HG02840 (cell line): ENCODE results near the gene PHF13.
"Not testable (repeated sequence)": the region's sequence is repeated elsewhere in the genome, so short reads cannot be mapped to it uniquely, and the experiment has no call there.

Experiments used
- ATAC-seq: cut with Tn5 transposase; IDR thresholded peaks from one replicate; pipeline ENCODE4 v1.9.1; 2021; ENCODE audit warnings: mild to moderate bottlenecking, moderate library complexity, moderate number of reproducible peaks; ENCODE audit not compliant: unreplicated experiment, low FRiP score

Gene PHF13

DNA sequence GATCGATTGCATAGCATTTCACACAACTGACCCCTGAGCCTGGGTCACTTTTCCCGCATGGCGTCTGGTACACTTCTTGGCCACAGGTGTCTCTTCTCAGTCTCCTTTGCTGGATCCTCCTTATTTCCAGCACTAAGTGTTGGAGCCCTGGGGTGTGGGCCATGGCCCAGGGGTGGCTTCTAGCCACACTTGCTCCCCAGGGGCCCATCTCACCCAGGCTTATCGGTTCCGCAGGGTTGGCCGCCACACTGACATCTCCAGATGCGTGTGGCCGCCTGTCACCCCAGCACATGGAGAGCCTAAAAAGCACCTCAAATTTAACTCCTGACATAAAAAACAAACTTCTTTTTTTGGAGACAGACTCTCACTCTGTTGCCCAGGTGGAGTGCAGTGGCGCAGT lies 13.5 kb downstream of the PHF13 start:
- ATAC-seq, result no peak

DNA sequence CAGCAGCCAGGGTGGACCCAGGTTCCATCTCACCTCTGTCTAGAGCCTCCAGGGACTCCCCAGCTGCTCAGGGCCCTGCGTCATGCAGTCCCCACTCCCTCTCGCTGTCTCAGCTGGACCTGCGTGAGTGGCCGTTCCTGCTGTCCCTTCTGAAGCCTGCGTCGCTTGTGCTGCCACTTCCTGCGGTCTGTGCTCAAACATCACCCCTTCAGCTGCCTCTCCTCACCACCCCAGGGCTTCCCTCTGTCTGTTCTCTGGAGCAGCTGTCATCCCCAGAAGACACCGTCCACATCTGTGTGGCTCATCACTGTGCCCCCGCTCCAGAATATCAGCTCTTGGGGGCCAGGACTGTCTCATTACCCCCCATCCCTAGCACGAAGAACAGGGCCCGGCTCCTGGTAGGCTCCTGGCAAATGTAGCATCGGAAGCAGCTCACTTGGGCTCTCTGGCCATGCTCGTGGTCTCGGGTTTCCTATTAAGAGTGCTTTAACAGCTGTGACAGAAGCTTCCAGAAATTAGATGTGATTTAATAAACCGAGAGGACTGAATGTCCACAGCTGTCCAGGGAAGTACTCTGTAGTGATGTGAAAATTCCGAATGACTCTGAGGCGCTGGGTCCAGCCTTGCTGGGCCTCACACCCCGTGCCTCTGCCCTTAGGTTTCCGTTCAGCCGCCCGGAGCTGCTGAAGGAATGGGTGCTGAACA lies 14.5 kb downstream of the PHF13 start:
- ATAC-seq, result no peak

DNA sequence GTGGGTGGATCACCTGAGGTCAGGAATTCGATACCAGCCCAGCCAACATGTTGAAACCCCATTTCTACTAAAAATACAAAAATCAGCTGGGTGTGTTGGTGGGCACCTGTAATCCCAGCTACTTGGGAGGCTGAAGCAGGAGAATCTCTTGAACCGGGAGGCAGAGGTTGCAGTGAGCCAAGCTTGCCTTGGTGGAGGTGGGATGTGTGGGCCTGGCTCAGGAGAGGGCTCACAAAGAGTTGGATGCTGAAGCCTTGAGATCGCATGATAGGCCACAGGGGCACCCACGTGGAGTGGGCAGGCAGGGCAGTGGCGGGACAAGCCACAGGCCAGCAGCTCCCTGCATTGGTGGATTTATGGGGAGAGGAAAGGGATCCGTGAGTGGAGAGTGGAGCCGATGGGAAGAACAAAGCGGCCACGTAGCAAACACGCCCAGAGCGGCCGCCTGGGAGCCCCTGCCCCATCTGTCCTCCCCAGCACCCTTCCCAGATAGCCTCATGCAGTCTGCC lies 15.5 kb downstream of the PHF13 start:
- no peak for ATAC-seq

DNA sequence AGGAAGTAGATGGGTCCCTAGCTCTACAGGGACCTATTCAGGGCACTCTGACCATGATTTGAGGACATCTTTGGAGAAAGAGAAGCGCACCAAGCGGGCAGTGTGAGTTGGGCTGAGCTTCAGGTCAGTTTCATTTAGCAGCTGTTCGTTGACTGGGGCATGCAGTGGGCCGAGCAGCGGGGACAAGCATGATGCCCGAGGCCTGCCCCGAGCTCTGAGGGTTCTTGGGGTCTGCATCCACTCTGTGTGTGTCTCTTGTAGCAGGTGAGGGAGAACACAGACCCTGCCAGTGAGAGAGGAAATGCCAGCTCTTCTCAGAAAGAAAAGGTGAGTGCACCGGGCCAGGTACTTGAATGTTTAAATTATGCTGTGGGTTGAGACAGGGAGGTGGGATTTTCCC lies 16.5 kb downstream of the PHF13 start:
- no peak for ATAC-seq

DNA sequence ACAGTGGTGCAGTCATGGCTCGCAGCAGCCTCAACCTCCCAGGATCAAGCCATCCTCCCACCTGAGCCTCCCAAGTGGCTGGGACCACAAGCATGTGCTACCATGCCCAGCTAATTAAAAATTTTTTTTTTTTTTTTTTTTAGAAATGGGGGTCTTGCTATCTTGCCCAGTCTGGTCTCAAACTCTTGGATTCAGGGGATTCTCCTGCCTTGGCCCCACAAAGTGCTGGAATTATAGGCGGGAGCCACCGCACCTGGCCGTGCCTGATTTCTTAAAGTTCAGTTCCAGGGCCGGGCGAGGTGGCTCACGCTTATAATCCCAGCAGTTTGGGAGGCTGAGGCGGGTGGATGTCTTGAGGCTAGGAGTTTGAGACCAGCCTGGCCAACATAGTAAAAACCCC lies 17.5 kb downstream of the PHF13 start:
- no peak for ATAC-seq

DNA sequence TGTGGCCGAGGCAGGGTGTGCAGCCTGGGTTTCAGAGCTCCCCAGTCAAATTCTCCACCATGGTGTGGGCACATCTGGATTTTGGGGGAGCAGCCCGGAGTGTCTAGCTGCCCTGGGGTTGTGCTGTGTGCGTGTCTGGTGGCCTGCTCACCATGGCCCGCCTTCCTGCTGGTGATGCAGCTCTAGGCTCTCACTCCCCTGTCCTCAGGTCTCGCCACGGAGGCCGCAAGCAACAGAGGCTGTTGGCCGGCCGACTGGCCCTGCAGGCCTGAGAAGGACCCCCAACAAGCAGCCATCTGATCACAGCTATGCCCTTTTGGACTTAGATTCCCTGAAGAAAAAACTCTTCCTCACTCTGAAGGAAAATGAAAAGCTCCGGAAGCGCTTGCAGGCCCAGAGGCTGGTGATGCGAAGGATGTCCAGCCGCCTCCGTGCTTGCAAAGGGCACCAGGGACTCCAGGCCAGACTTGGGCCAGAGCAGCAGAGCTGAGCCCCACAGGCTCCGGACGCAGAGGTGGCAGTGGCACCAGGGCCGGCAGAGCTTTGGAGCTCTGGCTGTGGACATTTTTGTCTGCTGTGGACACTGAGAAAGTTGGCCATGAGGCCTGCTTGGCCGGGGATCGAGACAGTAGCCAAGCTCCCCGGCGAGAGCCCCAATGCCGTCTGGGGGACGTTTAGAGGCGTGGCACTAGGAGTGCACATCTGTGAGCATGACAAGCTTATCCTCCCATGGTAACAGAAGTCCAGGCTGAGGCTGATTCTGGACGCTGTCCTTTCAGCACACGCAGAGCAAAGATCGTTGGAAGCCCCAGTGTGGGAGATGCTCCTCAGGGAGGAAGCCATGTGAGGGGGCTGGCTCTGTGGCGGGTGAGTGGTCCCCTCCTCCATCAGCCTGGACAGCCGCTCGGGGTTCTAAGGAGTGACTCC lies 19.3 kb downstream of the PHF13 start:
- no peak for ATAC-seq

DNA sequence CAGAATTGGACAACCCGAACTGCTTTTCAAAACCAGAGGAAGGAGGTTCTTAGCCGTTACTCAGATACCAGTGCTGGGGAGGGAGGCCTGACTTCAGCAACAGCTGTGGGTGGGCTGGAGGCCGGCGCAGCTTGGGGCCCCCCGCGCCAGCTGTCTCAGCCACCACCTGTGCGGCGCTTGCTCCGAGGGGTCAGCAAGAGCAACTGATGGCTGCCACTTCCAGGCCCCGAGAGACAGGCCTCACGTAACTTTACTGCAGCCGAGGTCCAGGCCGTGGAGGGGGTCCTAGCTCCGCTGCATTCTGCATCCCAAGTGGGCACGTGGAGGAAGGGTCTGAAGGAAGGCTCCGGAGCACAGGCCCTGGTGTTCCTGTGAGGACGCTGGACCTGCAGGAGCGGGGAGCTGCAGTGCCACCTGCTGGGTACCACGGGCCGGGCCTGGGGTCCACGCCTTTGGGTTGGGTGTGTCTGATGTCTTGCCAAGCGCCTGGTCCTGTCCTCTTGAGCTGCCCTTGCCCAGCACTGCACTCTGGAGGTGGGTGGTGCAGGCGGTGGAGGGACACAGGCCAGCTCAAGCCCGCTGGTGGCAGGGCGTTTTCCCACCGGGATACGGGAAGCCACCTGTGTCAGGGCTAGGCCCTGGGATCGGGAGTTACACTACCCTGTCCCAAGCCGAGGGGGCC lies 21.0 kb downstream of the PHF13 start:
- no peak for ATAC-seq

DNA sequence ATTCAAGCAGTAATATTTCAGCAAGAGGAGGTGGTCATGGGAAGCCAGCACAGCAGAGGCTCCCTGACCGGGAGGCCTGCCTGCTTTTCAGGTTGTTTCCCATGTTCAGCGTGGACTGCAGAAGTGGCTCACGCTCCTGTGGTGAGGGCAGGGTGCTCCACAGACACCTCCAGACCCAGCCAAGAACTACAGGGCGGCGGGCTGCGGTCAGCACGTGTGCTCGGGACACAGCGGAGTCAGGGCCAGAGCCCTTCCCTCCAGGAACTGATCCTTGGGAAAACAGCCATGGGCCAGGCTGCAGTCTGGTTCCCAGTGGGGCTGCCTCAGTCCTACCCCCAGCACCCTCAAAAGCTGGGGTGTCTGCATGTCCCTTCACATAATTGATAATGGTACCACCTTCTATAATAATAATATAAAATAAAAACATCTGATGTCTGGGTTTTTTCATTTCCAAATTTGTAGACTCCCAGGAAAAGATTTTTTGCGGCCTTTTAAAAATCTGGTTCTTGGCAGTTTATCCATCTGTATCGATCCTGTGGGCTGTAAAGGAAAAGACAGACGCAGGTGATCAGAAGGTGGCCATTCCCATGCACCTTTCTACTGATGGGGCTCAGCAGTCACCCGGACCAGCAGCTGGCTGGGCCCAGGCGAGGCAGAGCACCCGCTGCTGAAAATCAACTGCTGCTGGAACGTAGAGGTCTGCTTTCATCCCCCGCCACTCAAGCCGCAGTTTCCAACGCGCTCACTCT lies 21.8 kb downstream of the PHF13 start:
- no peak for ATAC-seq

DNA sequence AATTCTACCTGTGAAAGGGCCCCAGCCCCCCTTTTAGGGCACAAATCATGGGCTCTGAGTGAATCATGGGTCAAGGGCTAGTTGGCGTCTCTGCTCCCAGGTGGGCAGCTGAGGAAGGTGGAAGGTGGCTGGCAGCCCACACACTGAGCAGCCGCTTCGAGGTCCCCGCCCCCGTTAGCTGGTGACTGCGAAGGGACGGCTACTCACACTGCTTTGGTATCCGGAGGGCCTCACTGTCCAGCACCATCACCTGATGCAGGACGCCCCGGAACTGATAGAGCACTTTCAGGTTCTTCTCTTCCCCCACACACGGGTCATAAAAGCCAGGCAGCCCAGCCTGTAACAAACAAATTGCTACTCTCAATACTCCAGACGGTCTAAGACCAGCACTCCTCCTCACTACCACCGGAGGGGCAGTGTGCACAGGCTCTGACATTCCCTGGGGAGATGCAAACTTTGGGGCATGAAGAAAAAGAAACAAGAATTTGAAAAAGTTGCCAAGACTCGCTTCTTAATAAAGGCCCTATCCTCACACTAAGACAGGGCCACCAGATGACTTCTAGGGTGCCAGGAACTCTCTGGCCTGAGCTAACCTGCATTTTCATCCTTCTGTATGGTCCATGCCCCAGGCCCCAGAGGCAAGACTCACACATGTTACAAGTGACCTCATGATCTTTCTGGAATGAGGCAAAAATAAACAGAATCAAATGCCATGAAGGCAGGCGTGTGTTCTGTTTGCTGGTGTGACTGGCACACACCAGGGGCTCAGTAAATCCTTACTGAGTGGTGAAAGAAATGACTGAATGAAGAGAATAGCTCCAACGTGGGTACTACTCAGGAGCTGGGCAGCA lies 22.6 kb downstream of the PHF13 start:
- ATAC-seq, result no peak

DNA sequence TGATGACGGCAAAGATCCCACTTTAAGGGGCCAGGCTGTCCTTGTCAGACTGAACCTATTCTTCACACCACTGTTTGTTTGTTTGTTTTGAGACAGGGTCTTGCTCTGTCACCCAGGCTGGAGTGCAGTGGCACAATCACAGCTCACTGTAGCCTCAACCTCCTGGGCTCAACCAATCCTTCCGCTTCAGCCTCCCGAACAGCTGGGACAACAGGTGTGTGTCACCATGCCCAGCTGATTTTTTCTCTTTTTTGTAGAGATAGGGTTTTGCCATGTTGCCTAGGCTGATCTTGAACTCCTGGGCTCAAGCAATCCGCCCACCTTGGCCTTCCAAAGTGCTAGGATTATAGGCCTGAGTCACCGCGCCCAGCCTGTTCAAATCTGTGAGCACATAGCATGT lies 23.2 kb downstream of the PHF13 start:
- not testable (repeated sequence) for ATAC-seq

DNA sequence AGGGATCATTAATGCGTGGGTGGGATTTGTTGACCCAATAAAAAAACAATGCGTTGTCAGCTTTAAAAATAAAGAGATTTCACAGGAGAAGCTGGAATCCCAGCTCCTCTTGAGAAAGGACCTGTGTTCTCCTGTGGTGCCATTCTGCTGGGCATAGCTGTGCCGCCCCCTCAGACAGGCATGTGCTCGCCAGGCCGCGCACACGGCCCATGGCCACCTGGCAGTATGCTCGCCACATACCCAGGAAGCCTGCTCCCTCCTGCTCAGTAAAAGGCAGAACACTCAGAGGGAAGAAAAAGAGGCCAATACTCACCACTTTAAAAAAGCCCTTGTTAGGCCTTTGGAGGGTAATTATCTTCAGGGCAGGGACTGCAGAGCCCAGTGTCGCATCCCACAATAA lies 24.2 kb downstream of the PHF13 start:
- no peak for ATAC-seq

DNA sequence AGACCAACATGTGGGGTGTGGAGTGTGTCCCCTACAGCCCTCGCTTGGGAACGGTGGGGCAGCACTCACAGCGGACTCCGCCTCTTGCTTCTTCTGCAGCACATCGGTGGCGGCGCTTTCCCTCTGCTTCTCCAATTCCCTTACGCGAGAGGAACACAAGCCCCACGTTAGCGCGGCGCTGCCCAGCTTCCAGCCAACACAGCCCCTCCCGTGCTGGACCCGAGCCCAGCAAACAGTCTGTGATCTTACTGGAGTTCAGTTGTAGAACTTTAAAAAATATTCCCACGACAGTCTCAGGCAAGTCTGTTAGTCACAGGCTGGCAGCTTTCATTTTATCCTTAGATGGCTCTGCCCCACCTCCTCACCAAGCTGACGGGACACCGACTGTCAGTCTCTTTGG lies 24.7 kb downstream of the PHF13 start:
- no peak for ATAC-seq

DNA sequence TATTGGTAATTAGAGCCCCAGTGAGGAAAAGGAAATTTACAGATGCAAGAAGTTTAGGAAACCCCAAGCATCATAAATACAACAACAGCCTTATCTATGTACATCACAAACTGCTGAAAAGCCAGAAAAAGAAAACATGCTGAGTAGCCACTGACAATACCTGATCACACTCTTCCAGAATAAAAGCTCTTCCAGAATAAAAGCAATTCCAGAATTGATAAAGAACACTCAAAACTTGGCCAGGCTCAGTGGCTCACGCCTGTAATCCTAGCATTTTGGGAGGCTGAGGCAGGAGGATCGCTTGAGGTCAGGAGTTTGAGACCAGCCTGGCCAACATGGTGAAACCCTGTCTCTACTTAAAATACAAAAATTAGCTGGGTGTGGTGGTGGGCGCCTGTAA lies 27.3 kb downstream of the PHF13 start:
- not testable (repeated sequence) for ATAC-seq

DNA sequence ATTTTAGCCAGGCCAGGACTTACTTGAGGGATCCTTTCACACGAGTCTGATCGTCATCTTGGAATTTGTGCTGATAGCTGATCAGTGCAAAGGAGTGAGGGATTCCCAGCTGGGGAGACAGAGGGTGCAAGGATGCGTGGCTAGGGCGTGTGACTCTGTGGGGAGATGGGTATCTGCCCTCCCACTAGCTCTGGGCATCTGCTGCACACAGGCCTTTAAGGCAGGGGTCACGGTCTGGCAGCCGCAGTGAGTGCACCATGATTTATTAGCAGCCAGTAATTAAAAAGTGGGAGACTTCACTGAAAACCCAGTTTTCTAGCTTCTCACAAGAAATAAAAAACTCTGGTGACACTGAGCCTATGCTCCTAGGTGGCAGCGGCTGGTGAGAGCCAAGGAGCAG lies 31.5 kb downstream of the PHF13 start:
- ATAC-seq, result no peak

DNA sequence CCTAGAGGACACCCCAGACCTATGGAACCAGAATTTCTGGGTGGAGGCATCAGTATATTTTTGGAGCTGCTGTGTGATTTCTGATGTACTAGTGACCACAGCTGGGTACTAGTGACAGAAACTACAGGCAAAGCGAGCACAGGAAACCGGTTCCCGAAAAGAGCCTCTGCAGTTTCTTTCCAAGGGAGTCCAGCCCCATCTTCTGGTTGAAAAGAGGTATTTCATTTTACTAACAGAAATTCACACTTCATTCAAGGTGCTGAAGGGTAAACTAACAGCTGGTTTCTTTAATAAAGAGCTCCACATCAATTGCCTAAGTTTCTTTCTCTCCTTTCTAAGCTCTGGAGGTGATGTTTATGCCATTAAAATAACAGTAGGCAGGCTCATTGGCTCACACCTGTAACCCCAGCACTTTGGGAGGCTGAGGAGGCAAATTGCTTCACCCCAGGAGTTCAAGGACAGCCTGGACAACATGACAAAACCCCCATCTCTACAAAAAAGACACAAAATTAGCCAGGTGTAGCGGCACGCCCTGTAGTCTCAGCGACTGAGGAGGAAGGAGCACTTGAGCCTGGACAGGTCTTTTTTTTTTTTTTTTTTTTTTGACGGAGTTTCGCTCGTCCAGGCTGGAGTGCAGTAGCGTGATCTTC lies 33.1 kb downstream of the PHF13 start:
- no peak for ATAC-seq

DNA sequence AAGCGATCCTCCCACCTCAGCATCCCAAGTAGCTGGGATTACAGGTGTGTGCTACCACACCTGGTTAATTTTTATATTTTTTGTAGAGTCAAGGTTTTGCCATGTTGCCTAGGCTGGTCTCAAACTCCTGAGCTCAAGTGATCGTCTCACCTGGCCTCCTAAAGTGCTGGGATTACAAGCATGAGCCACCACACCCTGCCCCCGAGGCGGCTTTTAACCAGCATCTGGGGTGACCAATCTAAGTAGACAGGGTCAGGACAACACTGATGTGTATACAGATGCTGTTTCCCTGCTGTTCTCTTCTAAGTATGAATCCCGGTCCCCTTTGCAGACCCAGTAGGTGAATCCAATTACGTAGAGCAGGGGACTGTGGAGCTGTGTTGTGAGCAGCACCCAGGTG lies 35.0 kb downstream of the PHF13 start:
- ATAC-seq, result no peak

DNA sequence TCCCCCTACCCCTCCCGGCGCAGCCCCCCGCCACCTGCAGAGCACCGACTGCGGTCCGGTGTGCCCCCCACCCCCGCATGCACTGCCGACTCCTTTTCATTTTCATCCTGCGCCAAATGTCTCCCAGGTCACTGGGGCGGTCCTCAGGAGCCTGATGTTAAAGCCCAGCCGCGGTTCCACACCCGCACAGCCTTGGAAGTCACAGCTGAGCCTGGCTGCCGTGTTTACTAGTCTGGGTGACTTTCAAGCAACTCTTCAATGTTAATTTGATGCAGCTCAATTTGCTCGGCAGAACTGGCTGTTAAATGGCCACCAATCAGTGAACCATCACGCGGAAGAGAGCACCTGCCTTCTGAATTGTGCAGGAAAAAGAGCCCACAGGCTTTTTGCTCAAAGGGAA lies 38.4 kb downstream of the PHF13 start:
- no peak for ATAC-seq

DNA sequence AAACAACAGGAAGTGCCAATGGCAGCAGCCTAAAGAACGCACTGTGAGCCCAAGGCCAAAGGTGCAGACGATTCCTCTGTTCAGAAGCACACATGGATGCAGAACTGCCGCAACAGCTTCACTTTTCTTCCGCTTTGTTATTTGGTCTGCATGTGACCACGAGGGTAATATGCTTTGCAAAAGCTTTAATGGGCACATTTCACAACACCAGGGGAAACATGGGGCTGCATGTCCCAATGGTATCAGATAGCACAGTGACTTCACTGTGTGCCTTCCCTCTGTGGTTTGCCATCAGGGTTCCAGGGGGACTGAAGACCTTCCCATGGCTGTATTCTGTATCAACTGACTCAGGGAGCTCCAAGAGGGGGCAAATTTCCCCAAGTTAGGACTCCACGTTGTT lies 39.5 kb downstream of the PHF13 start:
- no peak for ATAC-seq
